NCI-H128 (cell line): ENCODE data around the gene CDRT4.

ENCODE experiments used
- DNase-seq: peaks from one replicate; lab custom pipeline; 2025; ENCODE audit not compliant: unreplicated experiment; lab: John Stamatoyannopoulos, UW

CDRT4 gene

DNA sequence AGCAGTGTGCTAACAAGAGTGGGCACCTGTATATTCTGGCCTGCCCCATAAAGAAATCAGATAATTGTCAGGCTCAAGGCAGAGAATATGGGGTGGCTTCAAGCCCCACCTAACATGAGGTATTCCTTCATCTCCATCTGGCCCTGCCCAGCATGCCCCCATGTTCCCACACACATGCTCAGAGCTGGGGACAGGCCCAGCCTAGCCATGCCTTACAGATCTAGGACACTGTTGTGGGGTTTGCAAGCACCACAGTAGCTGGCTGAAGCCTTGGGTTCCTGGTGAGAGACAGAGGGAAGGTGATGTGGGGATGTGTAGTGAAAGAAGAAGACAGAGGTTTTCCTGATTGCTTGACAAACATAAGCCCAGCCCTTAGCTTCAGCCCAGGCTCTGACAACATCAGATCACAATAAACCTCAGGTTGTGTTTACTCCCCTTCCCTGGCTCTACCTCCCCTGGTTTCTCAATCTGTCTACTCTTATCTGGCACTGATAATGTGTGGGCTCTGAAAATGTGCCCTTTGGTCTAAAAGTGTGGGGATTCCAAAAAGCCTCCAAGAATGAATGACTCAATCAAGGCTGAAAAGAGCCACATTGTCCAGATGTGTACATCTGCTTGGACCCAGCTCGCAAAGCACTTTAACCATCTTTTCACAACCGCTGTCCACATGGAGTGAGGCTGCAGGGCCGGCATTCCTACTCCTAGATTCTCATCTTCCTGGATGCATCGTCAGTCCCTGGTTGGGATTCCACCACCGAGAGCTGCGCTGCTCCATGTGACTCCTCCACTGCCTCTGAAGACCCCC is 34.4 kb downstream of the CDRT4 start:
- DNase-seq: no peak

GRCh38 chr17:15431766-15432165 is 35.7 kb downstream of the CDRT4 start:
- no peak for DNase-seq

GRCh38 chr17:15431196-15431595 is 36.2 kb downstream of the CDRT4 start:
- DNase-seq: no peak

GRCh38 chr17:15424521-15424920 is 42.9 kb downstream of the CDRT4 start:
- no peak for DNase-seq

- no peak for DNase-seq
Observed at GRCh38 chr17:15422392-15422965, 44.9 kb downstream of the CDRT4 start.

GRCh38 chr17:15418781-15419180 is 48.6 kb downstream of the CDRT4 start:
- DNase-seq: no peak

DNA sequence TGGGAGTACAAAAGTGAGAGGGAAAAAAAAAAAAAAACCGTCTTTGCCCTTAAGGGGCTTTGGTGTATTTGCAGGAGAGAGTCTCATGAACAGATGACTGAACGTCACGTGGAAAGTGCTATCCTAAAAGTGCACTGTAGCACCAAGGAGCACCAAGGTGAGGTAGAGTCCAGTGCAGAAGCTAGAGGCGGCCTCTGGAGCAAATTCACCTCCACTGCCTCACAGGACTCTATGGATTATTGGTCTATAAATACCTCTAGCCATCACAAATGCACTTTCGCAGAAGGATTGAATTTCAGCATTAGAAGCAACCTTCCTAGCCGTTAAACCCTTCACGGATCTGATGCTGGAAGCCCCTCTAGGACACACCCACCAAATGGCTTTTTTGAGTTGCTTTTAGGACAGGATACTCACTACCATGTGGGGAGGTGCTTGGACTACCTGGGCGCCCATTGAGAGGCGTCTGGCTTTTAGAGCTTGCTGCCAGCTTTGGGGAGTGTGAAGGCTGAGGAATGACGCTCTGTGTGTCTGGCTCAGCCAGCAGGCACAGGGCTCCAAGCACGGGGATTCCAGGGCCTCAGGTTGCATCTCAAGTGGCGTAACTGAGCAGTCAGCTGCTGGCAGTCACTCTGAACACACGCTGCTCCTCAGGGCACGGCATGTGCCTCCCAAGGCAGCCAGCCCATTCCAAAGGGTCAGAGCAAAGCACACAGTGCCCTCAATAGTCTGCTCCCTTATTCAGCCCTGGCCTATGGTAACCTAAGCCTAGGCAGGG is 52.7 kb downstream of the CDRT4 start:
- no peak for DNase-seq

GRCh38 chr17:15413101-15413771 is 54.2 kb downstream of the CDRT4 start:
- no peak for DNase-seq

GRCh38 chr17:15412606-15413005 is 54.8 kb downstream of the CDRT4 start:
- no peak for DNase-seq

GRCh38 chr17:15411384-15412198 is 55.8 kb downstream of the CDRT4 start:
- no peak for DNase-seq

DNA sequence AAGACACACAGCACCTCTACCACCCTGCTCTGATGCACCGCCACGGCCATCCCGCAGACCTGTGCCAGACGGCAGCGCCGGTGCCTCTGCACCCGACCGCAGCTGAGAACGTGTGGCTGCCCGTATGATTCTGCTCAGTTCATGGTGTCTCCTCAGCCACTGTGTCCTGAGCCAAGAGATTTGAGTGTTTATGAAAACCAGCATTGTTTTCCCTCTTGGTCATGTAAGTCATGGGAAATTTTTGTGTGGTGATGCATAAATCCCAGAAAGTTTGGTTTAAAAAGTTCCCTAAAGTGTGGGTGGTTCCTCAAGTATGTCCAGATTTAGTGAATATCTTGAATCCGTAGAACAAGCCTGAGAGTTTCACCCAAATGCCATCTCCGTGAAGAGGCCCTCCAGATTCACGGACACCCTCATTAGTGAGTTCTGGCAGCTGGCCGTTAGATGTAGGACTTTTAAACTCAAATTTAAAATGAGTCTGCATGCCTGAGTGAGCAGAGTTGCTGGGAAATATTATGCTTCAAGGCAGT is 57.6 kb downstream of the CDRT4 start:
- no peak for DNase-seq

GRCh38 chr17:15408803-15409202 is 58.6 kb downstream of the CDRT4 start:
- DNase-seq: no peak

DNA sequence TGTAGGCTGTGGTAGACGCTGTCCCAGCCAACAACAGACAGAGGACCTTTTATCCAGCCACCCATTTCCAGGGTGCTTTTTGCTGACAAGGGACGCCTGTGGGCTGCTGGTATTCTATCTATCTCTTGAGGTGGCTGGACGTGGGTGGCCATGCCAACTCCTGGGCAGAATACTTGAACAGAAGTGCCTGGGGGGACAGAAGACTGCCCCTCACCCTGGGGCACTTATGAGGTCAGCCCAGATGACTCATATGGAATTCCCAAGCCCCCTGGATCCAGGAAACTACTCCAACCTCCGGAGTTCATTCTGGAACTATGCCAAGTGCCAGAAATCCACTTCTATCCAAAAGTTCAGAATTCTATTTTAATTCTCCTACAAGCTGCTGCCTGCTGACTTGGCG is 61.3 kb downstream of the CDRT4 start:
- DNase-seq: no peak

- no peak for DNase-seq
Observed at GRCh38 chr17:15405058-15405415, 62.4 kb downstream of the CDRT4 start.

GRCh38 chr17:15404106-15405057 is 63.0 kb downstream of the CDRT4 start:
- DNase-seq: no peak

GRCh38 chr17:15403276-15403939 is 64.0 kb downstream of the CDRT4 start:
- DNase-seq: no peak

DNA sequence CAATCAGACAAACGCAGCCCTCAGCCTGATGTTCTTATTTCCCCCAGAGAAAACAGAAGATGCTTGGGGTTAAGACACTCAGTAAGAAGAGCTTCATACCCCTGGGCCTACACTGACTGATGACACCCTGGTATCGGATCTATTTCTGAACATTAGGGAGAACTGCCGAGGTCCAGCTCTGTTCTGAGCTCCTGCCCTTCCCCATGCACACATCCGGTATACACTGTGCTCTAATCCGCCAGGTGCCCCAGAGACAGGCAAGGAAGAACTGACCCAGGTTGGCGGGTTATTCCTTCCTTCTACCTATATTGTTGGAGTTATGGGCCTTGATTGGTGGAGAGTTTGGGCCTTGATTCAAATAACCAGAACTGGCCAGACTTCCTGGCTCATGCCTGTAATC is 68.0 kb downstream of the CDRT4 start:
- DNase-seq: no peak

DNA sequence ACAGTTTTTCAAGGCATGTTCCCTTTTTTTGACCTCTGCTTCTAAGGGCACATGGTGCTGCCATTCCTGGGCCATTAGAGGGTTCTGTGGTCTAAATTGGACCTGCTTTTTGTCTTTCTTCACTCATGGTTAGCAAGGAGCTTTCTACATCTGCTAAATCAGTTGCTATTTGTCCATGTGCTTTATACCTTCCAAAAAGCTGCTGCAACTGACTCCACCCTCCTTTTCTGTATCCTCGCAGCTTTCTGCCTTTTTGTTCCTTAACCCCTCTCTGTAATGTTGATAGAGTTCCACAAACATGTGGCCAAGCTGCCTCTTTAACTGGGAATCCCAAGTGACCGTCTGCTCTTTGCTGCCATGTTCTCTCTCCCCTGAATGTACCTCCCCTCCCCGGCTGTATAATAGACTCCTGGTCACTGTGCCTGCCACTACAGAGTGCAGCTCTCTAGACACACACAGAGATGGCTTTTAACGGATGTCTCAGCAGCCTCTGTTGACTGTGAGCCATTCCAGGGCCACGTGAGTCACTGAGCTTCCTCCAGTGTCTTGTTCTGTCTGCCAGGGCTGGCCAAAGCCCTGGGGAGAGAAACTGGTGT is 68.6 kb downstream of the CDRT4 start:
- no peak for DNase-seq
